ENCODE data around the gene PTCD2.
"Not testable (repeated sequence)": the region's sequence is repeated elsewhere in the genome, so short reads cannot be mapped to it uniquely, and the experiment has no call there.

The PTCD2 gene

GRCh38 chr5:72298136-72298535 is 22.0 kb upstream of the PTCD2 start:
- DNase-seq: not testable (repeated sequence)

- no peak for DNase-seq
Observed at GRCh38 chr5:72298711-72299110, 21.5 kb upstream of the PTCD2 start.

GRCh38 chr5:72300590-72301339 is 19.4 kb upstream of the PTCD2 start:
- DNase-seq: no peak

- no peak for DNase-seq
Observed at GRCh38 chr5:72301557-72301956, 18.6 kb upstream of the PTCD2 start.

GRCh38 chr5:72302171-72302570 is 18.0 kb upstream of the PTCD2 start:
- DNase-seq: no peak

GRCh38 chr5:72305194-72306142 is 14.7 kb upstream of the PTCD2 start:
- DNase-seq: no peak

- DNase-seq: no peak
Observed at GRCh38 chr5:72307573-72307967, 12.6 kb upstream of the PTCD2 start.

GRCh38 chr5:72307968-72308852 is 12.0 kb upstream of the PTCD2 start:
- DNase-seq: peak; percentile 92

- DNase-seq: no peak
Observed at GRCh38 chr5:72308853-72309191, 11.4 kb upstream of the PTCD2 start.

- DNase-seq: no peak
Observed at GRCh38 chr5:72313141-72313540, 7.0 kb upstream of the PTCD2 start.

GRCh38 chr5:72314571-72315172 is 5.5 kb upstream of the PTCD2 start:
- DNase-seq: no peak

GRCh38 chr5:72319435-72319975 is 668 bp upstream of the PTCD2 start:
- not testable (repeated sequence) for DNase-seq

- no peak for DNase-seq
Observed at GRCh38 chr5:72324189-72324825, 4.1 kb downstream of the PTCD2 start.

GRCh38 chr5:72325566-72326305 is 5.6 kb downstream of the PTCD2 start:
- no peak for DNase-seq

- no peak for DNase-seq
Observed at GRCh38 chr5:72326306-72326649, 6.1 kb downstream of the PTCD2 start.

GRCh38 chr5:72328172-72328571 is 8.0 kb downstream of the PTCD2 start:
- no peak for DNase-seq

GRCh38 chr5:72330712-72331111 is 10.5 kb downstream of the PTCD2 start:
- DNase-seq: no peak

- DNase-seq: no peak
Observed at GRCh38 chr5:72337159-72337558, 17.0 kb downstream of the PTCD2 start.

- DNase-seq: no peak
Observed at GRCh38 chr5:72338689-72339209, 18.6 kb downstream of the PTCD2 start.

GRCh38 chr5:72346398-72346797 is 26.2 kb downstream of the PTCD2 start:
- DNase-seq: no peak

GRCh38 chr5:72347801-72348308 is 27.7 kb downstream of the PTCD2 start:
- no peak for DNase-seq
